Measurements from ENCODE around the gene PTPN11. TPM values are rescaled to one million over a fixed set of nuclear protein-coding genes. Genes with fewer than 3 reads are reported as not detected.
"Not testable (repeated sequence)": the region's sequence is repeated elsewhere in the genome, so short reads cannot be mapped to it uniquely, and the experiment has no call there.

The PTPN11 gene
- total and polyA plus RNA-seq, 5 donors from 2014 or later: 51.9 to 66.9 (median 60.2) TPM

- no peak for ATAC-seq (ENCODE audit: low read depth in 2 of 2)
These were observed 16.7 kb upstream of the PTPN11 start for GRCh38 chr12:112401903-112402498.

GRCh38 chr12:112406519-112407488 is 11.9 kb upstream of the PTPN11 start:
- Mint-ChIP-seq H3K36me3 (peaks cover 37% of the 10 kb centered on the region), H3K4me3 (peak overlapping the region; percentile 96 to 100 (median 100)), H3K4me1 (peaks cover 15 to 47% (median 35%) of the 10 kb centered on the region in 4 donors), H3K27me3 (no peaks in the 10 kb centered on the region), H3K27ac (peak overlapping the region in 2 of 3 donors; percentile 83 to 99), H3K9me3 (no peaks in the 10 kb centered on the region)
- Histone ChIP-seq H3K36me3 (ENCODE audit: control insufficient read depth, insufficient read depth, low read length) (peaks cover 40% of the 10 kb centered on the region), H3K27ac (ENCODE audit: insufficient read depth, low read length, poor library complexity, severe bottlenecking) (no peak overlapping the region), H3K4me1 (ENCODE audit: control insufficient read depth, insufficient read depth, low read length, poor library complexity, severe bottlenecking) (peaks cover 17% of the 10 kb centered on the region), H3K4me3 (ENCODE audit: low read depth, low read length) (peak overlapping the region; percentile 49), H3K27me3 (ENCODE audit: control insufficient read depth, insufficient read depth, low read length) (no peaks in the 10 kb centered on the region), H3K9me3 (ENCODE audit: control insufficient read depth in 2 of 2, low read length in 2 of 2) (no peaks in the 10 kb centered on the region)
- ATAC-seq (ENCODE audit: low read depth in 2 of 2): no peak
- DNase-seq: no peak

More at GRCh38 chr12:112401903-112402498, 16.7 kb upstream of the PTPN11 start:
- Mint-ChIP-seq H3K36me3 (peaks cover 16% of the 10 kb centered on the region), H3K4me3 (no peak overlapping the region), H3K9me3 (no peaks in the 10 kb centered on the region), H3K27ac (no peak overlapping the region), H3K27me3 (no peaks in the 10 kb centered on the region), H3K4me1 (peaks cover 0 to 15% (median 8%) of the 10 kb centered on the region in 4 donors)
- H3K27ac ChIP-seq (ENCODE audit: insufficient read depth, low read length, poor library complexity, severe bottlenecking): no peak overlapping the region
- no peak for DNase-seq
- H3K9me3 ChIP-seq (ENCODE audit: control insufficient read depth in 2 of 2, low read length in 2 of 2): no peaks in the 10 kb centered on the region
- no peaks in the 10 kb centered on the region for H3K27me3 ChIP-seq (ENCODE audit: control insufficient read depth, insufficient read depth, low read length)
- no peaks in the 10 kb centered on the region for H3K4me1 ChIP-seq (ENCODE audit: control insufficient read depth, insufficient read depth, low read length, poor library complexity, severe bottlenecking)
- no peak overlapping the region for H3K4me3 ChIP-seq (ENCODE audit: low read depth, low read length)
- H3K36me3 ChIP-seq (ENCODE audit: control insufficient read depth, insufficient read depth, low read length): peaks cover 29% of the 10 kb centered on the region

GRCh38 chr12:112407683-112408082 is 11.1 kb upstream of the PTPN11 start:
- Mint-ChIP-seq H3K4me3 (peak overlapping the region; percentile 96 to 100 (median 100)), H3K36me3 (peaks cover 37% of the 10 kb centered on the region), H3K4me1 (peaks cover 15 to 47% (median 35%) of the 10 kb centered on the region in 4 donors), H3K27ac (peak overlapping the region; percentile 78 to 100 (median 99))
- H3K4me1 ChIP-seq (ENCODE audit: control insufficient read depth, insufficient read depth, low read length, poor library complexity, severe bottlenecking): peaks cover 17% of the 10 kb centered on the region
- H3K4me3 ChIP-seq (ENCODE audit: low read depth, low read length): peak overlapping the region; percentile 98
- not testable (repeated sequence) for H3K27me3 ChIP-seq (ENCODE audit: control insufficient read depth, insufficient read depth, low read length); H3K9me3 ChIP-seq (ENCODE audit: control insufficient read depth in 2 of 2, low read length in 2 of 2); DNase-seq; H3K9me3 Mint-ChIP-seq; H3K27me3 Mint-ChIP-seq; ATAC-seq (ENCODE audit: low read depth in 2 of 2)
- H3K36me3 ChIP-seq (ENCODE audit: control insufficient read depth, insufficient read depth, low read length): peaks cover 40% of the 10 kb centered on the region
- peak overlapping the region; percentile 87 for H3K27ac ChIP-seq (ENCODE audit: insufficient read depth, low read length, poor library complexity, severe bottlenecking)

GRCh38 chr12:112408621-112409020 is 10.1 kb upstream of the PTPN11 start:
- Mint-ChIP-seq H3K4me3 (peak overlapping the region; percentile 96 to 100 (median 100)), H3K9me3 (no peaks in the 10 kb centered on the region), H3K27me3 (no peaks in the 10 kb centered on the region), H3K27ac (peak overlapping the region; percentile 99 to 100 (median 100)), H3K4me1 (peaks cover 15 to 47% (median 35%) of the 10 kb centered on the region in 4 donors), H3K36me3 (peaks cover 37% of the 10 kb centered on the region)
- Histone ChIP-seq H3K4me3 (ENCODE audit: low read depth, low read length) (peak overlapping the region; percentile 98), H3K36me3 (ENCODE audit: control insufficient read depth, insufficient read depth, low read length) (peaks cover 40% of the 10 kb centered on the region), H3K27me3 (ENCODE audit: control insufficient read depth, insufficient read depth, low read length) (no peaks in the 10 kb centered on the region), H3K27ac (ENCODE audit: insufficient read depth, low read length, poor library complexity, severe bottlenecking) (peak overlapping the region; percentile 87), H3K4me1 (ENCODE audit: control insufficient read depth, insufficient read depth, low read length, poor library complexity, severe bottlenecking) (peaks cover 17% of the 10 kb centered on the region), H3K9me3 (ENCODE audit: control insufficient read depth in 2 of 2, low read length in 2 of 2) (no peaks in the 10 kb centered on the region)
- ATAC-seq (ENCODE audit: low read depth in 2 of 2) (peak; percentile 57 to 62), DNase-seq (peak in 2 of 3 donors; percentile 17 to 58)

GRCh38 chr12:112409064-112409905 is 9.5 kb upstream of the PTPN11 start, which contains the start of gene RPL6:
RPL6 (minus strand) TSS chr12:112409605; CDS start chr12:112408656, 949 bp downstream.
- no peaks in the 10 kb centered on the region for H3K27me3 Mint-ChIP-seq
- DNase-seq: peak; percentile 69 to 93 (median 84)
- H3K9me3 Mint-ChIP-seq: no peaks in the 10 kb centered on the region
- no peaks in the 10 kb centered on the region for H3K9me3 ChIP-seq (ENCODE audit: control insufficient read depth in 2 of 2, low read length in 2 of 2)
- peak within 1 kb of the TSS; percentile 99 to 100 (median 100) for H3K27ac Mint-ChIP-seq
- H3K36me3 Mint-ChIP-seq: peaks cover 37% of the 10 kb centered on the region
- H3K27me3 ChIP-seq (ENCODE audit: control insufficient read depth, insufficient read depth, low read length): no peaks in the 10 kb centered on the region
- peaks cover 20 to 47% (median 35%) of the 10 kb centered on the region in 4 donors for H3K4me1 Mint-ChIP-seq
- peak; percentile 89 to 90 for ATAC-seq (ENCODE audit: low read depth in 2 of 2)
- peaks cover 17% of the 10 kb centered on the region for H3K4me1 ChIP-seq (ENCODE audit: control insufficient read depth, insufficient read depth, low read length, poor library complexity, severe bottlenecking)
- H3K4me3 Mint-ChIP-seq: peak within 1 kb of the TSS; percentile 96 to 100 (median 100)
- H3K36me3 ChIP-seq (ENCODE audit: control insufficient read depth, insufficient read depth, low read length): peaks cover 38% of the 10 kb centered on the region
- peak within 1 kb of the TSS; percentile 87 for H3K27ac ChIP-seq (ENCODE audit: insufficient read depth, low read length, poor library complexity, severe bottlenecking)
- H3K4me3 ChIP-seq (ENCODE audit: low read depth, low read length): peak within 1 kb of the TSS; percentile 98

GRCh38 chr12:112409906-112410244 is 8.9 kb upstream of the PTPN11 start:
- DNase-seq (no peak), ATAC-seq (ENCODE audit: low read depth in 2 of 2) (no peak)
- Histone ChIP-seq H3K36me3 (ENCODE audit: control insufficient read depth, insufficient read depth, low read length) (peaks cover 32% of the 10 kb centered on the region), H3K9me3 (ENCODE audit: control insufficient read depth in 2 of 2, low read length in 2 of 2) (no peaks in the 10 kb centered on the region), H3K4me3 (ENCODE audit: low read depth, low read length) (no peak overlapping the region), H3K27ac (ENCODE audit: insufficient read depth, low read length, poor library complexity, severe bottlenecking) (no peak overlapping the region), H3K27me3 (ENCODE audit: control insufficient read depth, insufficient read depth, low read length) (no peaks in the 10 kb centered on the region), H3K4me1 (ENCODE audit: control insufficient read depth, insufficient read depth, low read length, poor library complexity, severe bottlenecking) (peaks cover 17% of the 10 kb centered on the region)
- H3K27ac Mint-ChIP-seq: peak overlapping the region in 1 of 3 donors; percentile 99
- no peaks in the 10 kb centered on the region for H3K9me3 Mint-ChIP-seq
- no peaks in the 10 kb centered on the region for H3K27me3 Mint-ChIP-seq
- peaks cover 20 to 47% (median 33%) of the 10 kb centered on the region in 4 donors for H3K4me1 Mint-ChIP-seq
- peak overlapping the region in 3 of 4 donors; percentile 96 to 100 (median 99) for H3K4me3 Mint-ChIP-seq
- peaks cover 32% of the 10 kb centered on the region for H3K36me3 Mint-ChIP-seq
